Left lung (tissue), 10 donors: ENCODE data around the gene MYO18A. TPM values are rescaled to one million over a fixed set of nuclear protein-coding genes. Genes with fewer than 3 reads are reported as not detected.
"Not testable (repeated sequence)": the region's sequence is repeated elsewhere in the genome, so short reads cannot be mapped to it uniquely, and the experiment has no call there.

Source experiments
- ATAC-seq: fragments of 200-7000 bp; cut with Tn5 transposase; one replicate; pipeline ENCODE4 v1.9.1; 2020; ENCODE audit warnings: moderate library complexity
- DNase-seq, 4 donors: peaks; one replicate each; pipeline ENCODE4 v3.0.0-alpha.2; 2013 to 2020
- H3K27ac ChIP-seq, 2 donors: fragments of 200-600 bp; sonication (generic) in 1 of 2; one replicate each; pipeline versions ENCODE4 v1.5.0 to v1.8.0; 2020 to 2021
- H3K27me3 ChIP-seq, 2 donors: fragments of 200-600 bp; sonication (generic) in 1 of 2; one replicate each; pipeline versions ENCODE4 v1.5.0 to v1.8.0; 2020 to 2021
- H3K36me3 ChIP-seq, 2 donors: fragments of 200-600 bp; sonication (generic) in 1 of 2; one replicate each; pipeline versions ENCODE4 v1.5.0 to v1.8.0; 2020 to 2021
- H3K4me1 ChIP-seq, 2 donors: fragments of 200-600 bp; one replicate each; pipeline ENCODE4 v1.8.0; 2021
- H3K4me3 ChIP-seq, 2 donors: fragments of 200-600 bp; sonication (generic) in 1 of 2; one replicate each; pipeline versions ENCODE4 v1.5.0 to v1.8.0; 2020 to 2021; ENCODE audit warnings: mild to moderate bottlenecking in 1 of 2
- H3K9me3 ChIP-seq, 2 donors: fragments of 200-600 bp; sonication (generic) in 1 of 2; one replicate each; pipeline versions ENCODE4 v1.5.0 to v1.8.0; 2020 to 2021
- CTCF ChIP-seq, 2 donors: fragments of 200-600 bp; sonication (generic) in 1 of 2; IDR thresholded peaks; one replicate each; pipeline versions ENCODE4 v1.5.0 to v1.8.0; 2021; ENCODE audit warnings: antibody characterized with exemption in 2 of 2
- intact Hi-C, 2 donors: fragments of 100-400 bp; cut with DNase I; formaldehyde crosslinking; loops; one replicate each; pipeline versions ENCODE4 v1.11.2 to v1.14.2; 2022
- polyA plus RNA-seq, 6 donors: library from polyadenylated mRNA; unstranded; fragments of 120-200 nt; gene quantifications; one replicate each; pipeline ENCODE4 v1.2.1, GENCODE V29; 2013; ENCODE audit not compliant: insufficient read length in 6 of 6
- total RNA-seq, 2 donors: library from RNA; stranded (reverse); fragmentation: NEBNext Ultra II Directional; extraction: Animal tissue kit (Norgen Biotek cat#: 25700); gene quantifications; one replicate each; pipeline ENCODE4 v1.2.1, GENCODE V29; 2021
- donor health status: DM: no; HTN: yes; CAD: no.
- donor health status: DM: no; HTN: no; CAD: no.

The MYO18A gene
- total and polyA plus RNA-seq, 8 donors, result 37.0 to 58.3 (median 40.4) TPM

GRCh38 chr17:29205047-29205446 lies 24.8 kb upstream of the MYO18A start:
- Histone ChIP-seq H3K4me1 (peaks cover 0 to 3% of the 10 kb centered on the region in 2 donors), H3K27ac (no peak overlapping the region)

GRCh38 chr17:29204068-29204804 lies 24.0 kb upstream of the MYO18A start:
- H3K4me3 ChIP-seq, intact Hi-C loops, H3K9me3 ChIP-seq, H3K27ac ChIP-seq, DNase-seq, H3K36me3 ChIP-seq, H3K27me3 ChIP-seq, H3K4me1 ChIP-seq: not testable (repeated sequence)
- peak; percentile 42 for ATAC-seq

More at GRCh38 chr17:29205047-29205446, 24.8 kb upstream of the MYO18A start:
- ATAC-seq (no peak), DNase-seq (no peak)
- Histone ChIP-seq H3K36me3 (no peaks in the 10 kb centered on the region), H3K9me3 (no peaks in the 10 kb centered on the region), H3K27me3 (no peaks in the 10 kb centered on the region), H3K4me3 (no peak overlapping the region)
- intact Hi-C loops, result no loop called here
- TF ChIP-seq CTCF (IDR thresholded peaks at IDR 0.05), result no peak

- no peak for ATAC-seq
- no peaks in the 10 kb centered on the region for H3K27me3 ChIP-seq
- no peak overlapping the region for H3K4me3 ChIP-seq
- no peak for DNase-seq
- intact Hi-C loops, result no loop called here
- H3K27ac ChIP-seq, result no peak overlapping the region
- TF ChIP-seq CTCF (IDR thresholded peaks at IDR 0.05), result no peak
- no peaks in the 10 kb centered on the region for H3K36me3 ChIP-seq
- H3K4me1 ChIP-seq, result peaks cover 0 to 17% of the 10 kb centered on the region in 2 donors
- H3K9me3 ChIP-seq, result no peaks in the 10 kb centered on the region
Measured at GRCh38 chr17:29197516-29198272, 17.5 kb upstream of the MYO18A start.

- intact Hi-C loops, result no loop called here
- H3K36me3 ChIP-seq, result no peaks in the 10 kb centered on the region
- no peak for TF ChIP-seq CTCF (IDR thresholded peaks at IDR 0.05)
- DNase-seq (peak in 1 of 4 donors; percentile 24), ATAC-seq (no peak)
- peaks cover 0 to 17% of the 10 kb centered on the region in 2 donors for H3K4me1 ChIP-seq
- H3K9me3 ChIP-seq, result no peaks in the 10 kb centered on the region
- no peak overlapping the region for H3K27ac ChIP-seq
- no peak overlapping the region for H3K4me3 ChIP-seq
- no peaks in the 10 kb centered on the region for H3K27me3 ChIP-seq
Measured at GRCh38 chr17:29196769-29197515, 16.7 kb upstream of the MYO18A start.

DNA sequence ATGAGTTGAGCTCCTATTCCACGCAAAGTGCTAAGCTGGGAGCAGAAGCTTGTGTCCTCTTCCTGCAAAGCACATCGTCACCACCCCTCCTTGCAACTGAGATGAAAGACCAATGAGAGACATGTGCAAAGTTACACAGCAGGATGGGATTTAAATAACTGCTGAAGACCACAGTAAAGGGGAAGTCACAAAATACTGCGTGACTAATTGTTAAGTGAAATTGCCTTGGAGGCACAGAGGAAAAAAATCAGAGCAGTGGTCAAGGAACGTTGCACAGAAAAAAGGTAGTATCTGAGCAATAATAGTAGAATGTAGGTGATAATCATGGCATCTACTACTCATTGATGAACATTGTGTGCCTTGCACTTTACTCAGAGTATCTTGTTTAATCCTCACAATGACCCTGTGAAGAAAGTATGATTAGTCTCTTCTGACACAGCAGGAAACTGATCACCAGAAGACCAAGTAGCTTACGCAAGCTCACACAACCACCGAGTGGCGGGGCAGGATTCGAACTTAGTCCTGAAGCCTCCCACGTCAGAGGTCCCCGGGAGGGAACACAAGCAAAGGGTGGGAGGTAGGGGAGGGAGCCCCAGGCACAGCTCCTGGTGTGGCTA lies 15.4 kb upstream of the MYO18A start:
- H3K9me3 ChIP-seq, result no peaks in the 10 kb centered on the region
- no peaks in the 10 kb centered on the region for H3K36me3 ChIP-seq
- intact Hi-C loops, result no loop called here
- ATAC-seq, result peak; percentile 64
- peak in 1 of 4 donors; percentile 56 for DNase-seq
- H3K4me3 ChIP-seq, result no peak overlapping the region
- peak overlapping the region in 1 of 2 donors; percentile 59 for H3K27ac ChIP-seq
- no peak for TF ChIP-seq CTCF (IDR thresholded peaks at IDR 0.05)
- H3K27me3 ChIP-seq, result no peaks in the 10 kb centered on the region
- peaks cover 0 to 17% of the 10 kb centered on the region in 2 donors for H3K4me1 ChIP-seq
